ENCODE measurements around the gene TASOR. TPM values are rescaled to one million over a fixed set of nuclear protein-coding genes. Genes with fewer than 3 reads are reported as not detected.

The TASOR gene
- total RNA-seq, 2 experiments from 2014 or later, result 58.6 to 61.4 TPM

GRCh38 chr3:56673781-56674457 lies 9.1 kb downstream of the TASOR start:
- peaks cover 32% of the 10 kb centered on the region for H3K4me1 Mint-ChIP-seq (ENCODE audit: low read depth)
- H3K27me3 Mint-ChIP-seq, result no peaks in the 10 kb centered on the region
- ATAC-seq (no peak), DNase-seq (no peak)
- no peak overlapping the region for H3K4me3 Mint-ChIP-seq
- H3K9me3 Mint-ChIP-seq, result no peaks in the 10 kb centered on the region
- H3K36me3 Mint-ChIP-seq (ENCODE audit: low read depth), result peaks cover 58% of the 10 kb centered on the region
- intact Hi-C loops (cut with micrococcal nuclease), result no loop called here
- CTCF ChIA-PET, result interaction anchor here (0.6 to 1.2 kb wide), 5 partner anchors 9 to 28 kb away, joined by 3 to 4 read pairs (median 3); partner anchors contain the start of gene TASOR
- POLR2A ChIA-PET, result interaction anchor here (1.5 kb wide), 1 partner anchor 9 kb away, joined by 7 read pairs; the partner anchor contains the start of gene TASOR
- H3K27ac Mint-ChIP-seq, result no peak overlapping the region
- TF ChIP-seq, protein P1, sequence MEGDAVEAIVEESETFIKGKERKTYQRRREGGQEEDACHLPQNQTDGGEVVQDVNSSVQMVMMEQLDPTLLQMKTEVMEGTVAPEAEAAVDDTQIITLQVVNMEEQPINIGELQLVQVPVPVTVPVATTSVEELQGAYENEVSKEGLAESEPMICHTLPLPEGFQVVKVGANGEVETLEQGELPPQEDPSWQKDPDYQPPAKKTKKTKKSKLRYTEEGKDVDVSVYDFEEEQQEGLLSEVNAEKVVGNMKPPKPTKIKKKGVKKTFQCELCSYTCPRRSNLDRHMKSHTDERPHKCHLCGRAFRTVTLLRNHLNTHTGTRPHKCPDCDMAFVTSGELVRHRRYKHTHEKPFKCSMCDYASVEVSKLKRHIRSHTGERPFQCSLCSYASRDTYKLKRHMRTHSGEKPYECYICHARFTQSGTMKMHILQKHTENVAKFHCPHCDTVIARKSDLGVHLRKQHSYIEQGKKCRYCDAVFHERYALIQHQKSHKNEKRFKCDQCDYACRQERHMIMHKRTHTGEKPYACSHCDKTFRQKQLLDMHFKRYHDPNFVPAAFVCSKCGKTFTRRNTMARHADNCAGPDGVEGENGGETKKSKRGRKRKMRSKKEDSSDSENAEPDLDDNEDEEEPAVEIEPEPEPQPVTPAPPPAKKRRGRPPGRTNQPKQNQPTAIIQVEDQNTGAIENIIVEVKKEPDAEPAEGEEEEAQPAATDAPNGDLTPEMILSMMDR (IDR thresholded peaks at IDR 0.05), result no peak

- ChIA-PET CTCF (interaction anchor here (0.8 kb wide), 1 partner anchor 10 kb away, joined by 3 read pairs; no protein-coding TSS in a partner anchor), POLR2A (no interaction called here)
- TF ChIP-seq, protein P1 (IDR thresholded peaks at IDR 0.05), result no peak
- Mint-ChIP-seq H3K9me3 (no peaks in the 10 kb centered on the region), H3K27me3 (no peaks in the 10 kb centered on the region), H3K4me3 (no peak overlapping the region), H3K4me1 (ENCODE audit: low read depth) (peaks cover 34% of the 10 kb centered on the region), H3K27ac (peak overlapping the region; percentile 68), H3K36me3 (ENCODE audit: low read depth) (peaks cover 61% of the 10 kb centered on the region)
- ATAC-seq (no peak), DNase-seq (no peak)
- intact Hi-C loops (cut with micrococcal nuclease), result no loop called here
Observed at GRCh38 chr3:56667973-56668579, 15.0 kb downstream of the TASOR start.

GRCh38 chr3:56664823-56665222 lies 18.2 kb downstream of the TASOR start:
- H3K4me3 Mint-ChIP-seq, result no peak overlapping the region
- no peak for DNase-seq
- intact Hi-C loops (cut with micrococcal nuclease), result no loop called here
- no peaks in the 10 kb centered on the region for H3K9me3 Mint-ChIP-seq
- ChIA-PET CTCF (interaction anchor here (2.8 kb wide), 1 partner anchor 323 kb away, joined by 11 read pairs; no protein-coding TSS in a partner anchor), POLR2A (interaction anchor here (1.2 to 1.4 kb wide), 2 partner anchors 9 to 12 kb away, joined by 3 to 4 read pairs; no protein-coding TSS in a partner anchor)
- no peak for ATAC-seq
- TF ChIP-seq, protein P1 (IDR thresholded peaks at IDR 0.05), result no peak
- no peaks in the 10 kb centered on the region for H3K27me3 Mint-ChIP-seq
- peak overlapping the region; percentile 8 for H3K27ac Mint-ChIP-seq
- peaks cover 27% of the 10 kb centered on the region for H3K4me1 Mint-ChIP-seq (ENCODE audit: low read depth)
- H3K36me3 Mint-ChIP-seq (ENCODE audit: low read depth), result peaks cover 53% of the 10 kb centered on the region

DNA sequence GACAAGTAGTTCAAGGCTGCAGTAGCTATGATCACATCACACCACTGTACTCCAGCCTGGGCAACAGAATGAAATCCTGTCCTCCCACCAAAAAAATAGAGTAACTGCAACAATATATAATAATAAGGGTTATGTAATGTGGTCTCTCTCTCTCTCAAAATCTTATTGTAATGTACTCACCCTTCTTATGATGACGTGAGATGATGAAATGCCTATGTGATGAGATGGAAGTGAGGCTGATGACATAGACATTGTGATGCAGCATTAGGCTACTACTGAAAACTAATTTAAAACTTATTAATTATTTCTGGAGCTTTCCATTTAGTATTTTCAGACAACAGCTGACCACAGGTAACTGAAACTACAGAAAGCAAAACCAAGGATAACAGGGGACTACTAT lies 27.4 kb downstream of the TASOR start:
- TF ChIP-seq, protein P1 (IDR thresholded peaks at IDR 0.05), result no peak
- intact Hi-C loops (cut with micrococcal nuclease), result no loop called here
- no peak overlapping the region for H3K27ac Mint-ChIP-seq
- H3K27me3 Mint-ChIP-seq, result no peaks in the 10 kb centered on the region
- DNase-seq (no peak), ATAC-seq (no peak)
- ChIA-PET CTCF (no interaction called here), POLR2A (interaction anchor here (0.9 to 1.3 kb wide), 2 partner anchors 9 to 27 kb away, joined by 3 read pairs; partner anchors contain the start of gene TASOR)
- peaks cover 63% of the 10 kb centered on the region for H3K36me3 Mint-ChIP-seq (ENCODE audit: low read depth)
- peaks cover 2% of the 10 kb centered on the region for H3K9me3 Mint-ChIP-seq
- H3K4me3 Mint-ChIP-seq, result no peak overlapping the region
- peaks cover 24% of the 10 kb centered on the region for H3K4me1 Mint-ChIP-seq (ENCODE audit: low read depth)

GRCh38 chr3:56654460-56654859 lies 28.6 kb downstream of the TASOR start:
- TF ChIP-seq, protein P1 (IDR thresholded peaks at IDR 0.05), result no peak
- Mint-ChIP-seq H3K4me1 (ENCODE audit: low read depth) (peaks cover 32% of the 10 kb centered on the region), H3K4me3 (no peak overlapping the region), H3K27me3 (no peaks in the 10 kb centered on the region), H3K36me3 (ENCODE audit: low read depth) (peaks cover 65% of the 10 kb centered on the region), H3K9me3 (peaks cover 2% of the 10 kb centered on the region), H3K27ac (no peak overlapping the region)
- POLR2A ChIA-PET, result no interaction called here
- no peak for ATAC-seq
- intact Hi-C loops (cut with micrococcal nuclease), result no loop called here
- CTCF ChIA-PET, result no interaction called here
- no peak for DNase-seq
